GM19438 (cell line): ENCODE data around the gene PEX11B.

ENCODE experiments used
- ATAC-seq: cut with Tn5 transposase; IDR thresholded peaks from one replicate; pipeline ENCODE4 v1.9.1; 2021; ENCODE audit warnings: low read depth; ENCODE audit not compliant: unreplicated experiment

The PEX11B gene

GRCh38 chr1:145878724-145879123 is 39.8 kb downstream of the PEX11B start:
- no peak for ATAC-seq

DNA sequence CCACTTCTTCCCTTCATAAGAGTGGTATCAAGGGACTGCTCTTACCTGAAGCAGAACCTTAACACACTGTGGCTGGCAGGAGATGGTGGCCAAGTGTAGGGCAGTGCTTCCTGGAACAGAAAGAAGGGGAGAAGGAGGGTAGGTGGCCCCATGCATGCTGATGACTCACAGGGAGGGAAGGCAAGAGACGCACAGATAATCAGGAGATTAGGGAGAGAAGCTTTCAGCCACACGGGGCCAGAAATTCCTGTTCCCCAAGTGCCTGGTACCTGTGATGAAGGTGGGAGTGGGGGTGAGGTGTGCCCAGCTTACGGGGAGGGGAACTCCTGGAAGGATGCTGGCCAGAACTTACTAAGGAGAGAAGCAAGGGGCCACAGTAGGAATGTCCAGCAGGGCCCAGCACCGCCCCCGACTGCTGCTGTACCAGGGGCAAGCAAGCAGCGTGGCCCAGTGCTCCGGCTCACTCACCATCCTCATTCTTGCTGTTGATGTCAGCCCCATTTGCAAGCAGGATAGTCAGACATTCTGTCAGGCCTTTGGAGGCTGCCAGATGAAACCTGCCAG is 40.5 kb downstream of the PEX11B start:
- no peak for ATAC-seq

- ATAC-seq, result no peak
These were observed 43.9 kb downstream of the PEX11B start for GRCh38 chr1:145874646-145875045.

GRCh38 chr1:145871994-145872924 is 46.3 kb downstream of the PEX11B start:
- no peak for ATAC-seq

GRCh38 chr1:145868232-145868631 is 50.3 kb downstream of the PEX11B start:
- no peak for ATAC-seq

DNA sequence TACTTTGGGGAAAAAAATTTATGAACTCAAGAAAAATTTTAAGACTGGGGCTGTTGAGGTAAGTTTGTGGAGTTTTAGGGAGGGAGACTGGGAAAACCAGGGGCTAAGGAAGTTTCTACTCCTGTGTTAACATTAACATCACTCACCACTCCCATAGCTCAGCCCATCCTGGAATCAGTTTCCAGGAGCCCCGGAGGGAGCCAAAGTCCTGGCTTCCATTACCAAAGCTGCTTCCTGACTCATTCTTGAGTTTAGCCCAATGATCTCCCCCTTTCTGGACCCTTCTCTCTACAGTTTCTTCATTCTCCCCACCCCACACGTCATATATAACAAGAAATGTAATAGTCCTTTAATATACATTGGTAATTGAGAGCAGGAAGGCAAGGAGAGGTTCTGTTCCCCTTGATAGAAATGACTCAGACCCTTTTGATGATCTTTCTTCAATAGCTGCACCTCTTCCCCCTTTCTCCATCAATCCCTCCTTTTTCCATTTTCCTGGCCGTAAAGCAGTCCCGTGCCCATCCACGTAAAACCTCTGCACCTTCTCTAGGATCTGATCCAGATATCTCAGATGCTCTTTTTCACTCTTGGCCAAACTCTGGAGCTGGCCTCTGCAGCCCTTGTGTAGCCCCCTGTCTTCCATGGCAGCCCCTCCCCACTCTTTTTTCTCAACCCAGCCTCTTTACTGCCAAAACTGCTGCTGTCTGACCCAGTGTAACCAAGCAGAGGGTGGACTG is 55.1 kb downstream of the PEX11B start:
- ATAC-seq, result no peak
